Ishikawa (cell line): ENCODE data around the gene CAMK1D.

ENCODE experiments used
- CEBPB ChIP-seq: IDR thresholded peaks from 2 replicates; pipeline ENCODE4 v1.6.1; 2012
- EGR1 ChIP-seq: IDR thresholded peaks from 2 replicates; pipeline ENCODE4 v1.6.1; 2012
- EP300 ChIP-seq: IDR thresholded peaks from 2 replicates; pipeline ENCODE4 v1.6.1; 2012; ENCODE audit warnings: borderline replicate concordance
- TEAD4 ChIP-seq: IDR thresholded peaks from 2 replicates; pipeline ENCODE4 v1.6.1; 2012

- TF ChIP-seq EP300 (no peak), CEBPB (no peak), EGR1 (no peak), TEAD4 (no peak)
These were observed 79.2 kb downstream of the CAMK1D start for GRCh38 chr10:12428447-12429135.
